NCI-H1694 treated with DMSO at 0.1 percent for 48 hours (cell line): ENCODE measurements around the gene UGT1A3.
"Not testable (repeated sequence)": the region's sequence is repeated elsewhere in the genome, so short reads cannot be mapped to it uniquely, and the experiment has no call there.

ENCODE experiments used
- DNase-seq: peaks from one replicate; lab custom pipeline; 2025; lab: John Stamatoyannopoulos, UW

The UGT1A3 gene

GRCh38 chr2:233707940-233708644, 20.8 kb upstream of the UGT1A3 start:
- DNase-seq, result no peak

- no peak for DNase-seq
These were observed 19.9 kb upstream of the UGT1A3 start for GRCh38 chr2:233708942-233709341.

- DNase-seq, result peak; percentile 54
These were observed 17.4 kb upstream of the UGT1A3 start for GRCh38 chr2:233711312-233712008.

GRCh38 chr2:233712611-233713261, 16.1 kb upstream of the UGT1A3 start, which contains the start of gene UGT1A5:
Gene UGT1A5 (plus strand): TSS chr2:233712907. CDS start chr2:233712992, 85 bp downstream.
- no peak for DNase-seq

- DNase-seq, result no peak
These were observed 15.6 kb upstream of the UGT1A3 start for GRCh38 chr2:233713262-233713615.

GRCh38 chr2:233714121-233714520, 14.7 kb upstream of the UGT1A3 start:
- no peak for DNase-seq

GRCh38 chr2:233718552-233718951, 10.3 kb upstream of the UGT1A3 start, which contains the start of gene UGT1A4:
Gene UGT1A4 (plus strand): TSS chr2:233718736. CDS start chr2:233718821, 85 bp downstream.
- DNase-seq, result no peak

- DNase-seq, result not testable (repeated sequence)
These were observed 8.2 kb downstream of the UGT1A3 start for GRCh38 chr2:233736868-233737653.

GRCh38 chr2:233740870-233741269, 12.0 kb downstream of the UGT1A3 start:
- no peak for DNase-seq

GRCh38 chr2:233743464-233744259, 14.8 kb downstream of the UGT1A3 start:
- DNase-seq, result no peak

GRCh38 chr2:233745073-233745755, 16.4 kb downstream of the UGT1A3 start:
- no peak for DNase-seq

GRCh38 chr2:233745838-233746237, 17.0 kb downstream of the UGT1A3 start:
- not testable (repeated sequence) for DNase-seq

GRCh38 chr2:233746475-233747282, 17.8 kb downstream of the UGT1A3 start:
- no peak for DNase-seq

- no peak for DNase-seq
These were observed 18.4 kb downstream of the UGT1A3 start for GRCh38 chr2:233747283-233747544.

GRCh38 chr2:233750689-233751088, 21.8 kb downstream of the UGT1A3 start:
- not testable (repeated sequence) for DNase-seq

- not testable (repeated sequence) for DNase-seq
These were observed 22.6 kb downstream of the UGT1A3 start for GRCh38 chr2:233751212-233752009.

GRCh38 chr2:233754872-233755611, 26.2 kb downstream of the UGT1A3 start:
- DNase-seq, result no peak

GRCh38 chr2:233756429-233757081, 27.7 kb downstream of the UGT1A3 start:
- DNase-seq, result no peak
